HFFc6 (cell line): ENCODE measurements around the gene TOX3. TPM values are rescaled to one million over a fixed set of nuclear protein-coding genes. Genes with fewer than 3 reads are reported as not detected.

Experiments used
- DNase-seq: peaks from one replicate; pipeline ENCODE4 v3.0.0-alpha.2; 2018
- H3K27ac Mint-ChIP-seq: 2 replicates; pipeline ENCODE4 v1.8.0; 2020; ENCODE audit warnings: mild to moderate bottlenecking, mixed read lengths
- H3K27me3 Mint-ChIP-seq: 2 replicates; pipeline ENCODE4 v1.8.0; 2021; ENCODE audit warnings: mild to moderate bottlenecking, moderate library complexity, mixed read lengths; ENCODE audit not compliant: insufficient read depth
- H3K36me3 Mint-ChIP-seq: 2 replicates; pipeline ENCODE4 v1.8.0; 2021; ENCODE audit warnings: low read depth, mixed read lengths
- H3K4me1 Mint-ChIP-seq: 2 replicates; pipeline ENCODE4 v1.8.0; 2020; ENCODE audit warnings: low read depth, mixed read lengths
- H3K4me3 Mint-ChIP-seq: 2 replicates; pipeline ENCODE4 v1.8.0; 2020; ENCODE audit warnings: mild to moderate bottlenecking, moderate library complexity, mixed read lengths
- H3K9me3 Mint-ChIP-seq: 2 replicates; pipeline ENCODE4 v1.8.0; 2020; ENCODE audit warnings: mild to moderate bottlenecking, mixed read lengths
- CTCF ChIP-seq: fragments of 200-600 bp; sonication (generic); IDR thresholded peaks from 2 replicates; pipeline ENCODE4 v1.5.0; 2021; ENCODE audit warnings: antibody characterized with exemption, mild to moderate bottlenecking
- total RNA-seq, 6 experiments: library from RNA; stranded (reverse); fragmentation: NEBNext Ultra II Directional; extraction: Animal tissue kit (Norgen Biotek cat#: 25700); gene quantifications; 2 replicates in 1 of 6; 3 replicates in 5 of 6; pipeline ENCODE4 v1.2.3, GENCODE V29; 2021

Gene TOX3
- total RNA-seq, 6 experiments from 2014 or later: not detected

DNA sequence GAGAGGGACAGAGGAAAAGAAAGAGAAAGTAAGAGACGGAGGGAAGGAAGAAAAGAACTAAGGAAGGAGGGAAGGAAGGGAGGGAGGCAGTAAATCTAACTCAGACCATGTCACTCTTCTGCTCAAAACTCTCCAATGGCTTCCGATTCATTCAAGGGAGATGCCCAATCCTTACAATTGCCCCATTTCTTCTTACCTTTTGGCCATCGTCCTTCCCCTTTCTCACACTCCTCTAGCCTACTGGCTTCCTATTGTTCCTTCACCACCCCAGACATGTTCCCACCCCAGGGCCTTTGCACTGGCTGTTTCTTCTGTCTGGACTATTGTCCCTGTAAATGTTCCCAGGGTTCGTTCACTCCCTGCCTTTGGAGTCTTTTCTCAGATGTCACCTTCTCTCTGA is 72.3 kb downstream of the TOX3 start:
- no peak for DNase-seq
- Mint-ChIP-seq H3K4me1 (no peaks in the 10 kb centered on the region), H3K36me3 (no peaks in the 10 kb centered on the region; the same call in 1 of the 2 replicates), H3K4me3 (no peak overlapping the region), H3K27ac (no peak overlapping the region), H3K9me3 (peaks cover 39% of the 10 kb centered on the region), H3K27me3 (no peaks in the 10 kb centered on the region)
- no peak for TF ChIP-seq CTCF

DNA sequence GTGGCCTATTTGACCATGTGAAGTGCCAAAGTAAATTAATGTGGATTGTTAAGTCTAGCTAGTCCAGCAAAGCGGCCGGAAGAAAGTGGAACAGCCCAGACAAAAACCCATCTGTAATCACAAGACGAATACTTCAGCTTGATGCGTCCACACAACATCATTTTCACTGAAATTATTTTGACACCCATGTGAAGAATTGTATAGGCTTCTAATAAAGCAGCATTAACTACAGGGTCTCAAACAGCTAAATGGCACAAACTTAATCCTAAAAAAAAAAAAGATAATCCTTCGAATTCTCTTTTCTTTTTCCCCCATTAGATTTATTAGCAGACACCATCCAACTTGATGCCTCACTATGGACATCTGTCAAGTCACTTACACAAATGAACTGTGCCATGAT is 73.8 kb downstream of the TOX3 start:
- H3K9me3 Mint-ChIP-seq: peaks cover 30% of the 10 kb centered on the region
- no peaks in the 10 kb centered on the region for H3K4me1 Mint-ChIP-seq
- H3K27me3 Mint-ChIP-seq: no peaks in the 10 kb centered on the region
- no peaks in the 10 kb centered on the region; the same call in 1 of the 2 replicates for H3K36me3 Mint-ChIP-seq
- no peak overlapping the region for H3K4me3 Mint-ChIP-seq
- H3K27ac Mint-ChIP-seq: no peak overlapping the region
- no peak for DNase-seq
- TF ChIP-seq CTCF: no peak

- TF ChIP-seq CTCF: no peak
- no peak overlapping the region for H3K4me3 Mint-ChIP-seq
- peaks cover 30% of the 10 kb centered on the region for H3K9me3 Mint-ChIP-seq
- H3K27me3 Mint-ChIP-seq: no peaks in the 10 kb centered on the region
- DNase-seq: no peak
- no peaks in the 10 kb centered on the region; the same call in 1 of the 2 replicates for H3K36me3 Mint-ChIP-seq
- no peak overlapping the region for H3K27ac Mint-ChIP-seq
- no peaks in the 10 kb centered on the region for H3K4me1 Mint-ChIP-seq
These were observed 75.1 kb downstream of the TOX3 start for GRCh38 chr16:52471650-52472370.

DNA sequence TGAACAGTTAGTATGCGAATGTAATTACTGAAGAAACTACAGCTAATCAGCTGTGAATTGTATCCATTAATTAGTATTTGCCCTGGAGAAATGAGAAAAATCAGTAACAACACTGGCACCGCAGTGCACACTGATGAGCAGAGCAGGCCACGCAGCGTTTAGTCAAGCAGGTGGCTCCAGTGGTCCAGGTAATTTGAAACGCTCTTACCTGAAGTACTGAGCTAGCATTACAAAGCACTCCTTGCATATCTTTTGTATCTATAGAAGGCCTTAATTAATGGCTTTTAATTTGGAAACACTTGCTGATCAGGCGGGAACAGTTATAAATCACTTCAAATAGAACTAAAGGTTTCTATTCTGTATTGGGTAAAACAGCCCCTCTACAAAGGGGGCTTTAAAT is 76.4 kb downstream of the TOX3 start:
- TF ChIP-seq CTCF: no peak
- Mint-ChIP-seq H3K36me3 (no peaks in the 10 kb centered on the region; the same call in 1 of the 2 replicates), H3K27me3 (no peaks in the 10 kb centered on the region), H3K4me3 (no peak overlapping the region), H3K4me1 (no peaks in the 10 kb centered on the region), H3K9me3 (peaks cover 25% of the 10 kb centered on the region), H3K27ac (no peak overlapping the region)
- no peak for DNase-seq

DNA sequence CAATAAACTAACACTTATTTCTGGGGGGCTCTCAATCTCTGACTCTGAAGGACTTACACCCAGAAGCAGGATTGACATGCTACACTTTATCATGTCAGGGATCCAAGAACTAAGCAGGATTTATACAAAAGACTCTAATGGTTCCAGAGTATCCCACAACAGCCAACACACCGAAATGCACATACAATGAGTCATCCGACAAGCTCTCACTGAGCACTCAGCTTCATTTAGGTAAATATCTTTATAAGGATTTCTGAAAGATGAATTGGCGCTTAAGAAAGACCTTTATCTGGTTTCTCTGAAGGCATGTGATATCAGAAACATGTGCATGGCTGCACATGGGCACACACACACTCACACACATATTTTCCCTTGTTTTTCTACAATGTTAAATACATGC is 77.2 kb downstream of the TOX3 start:
- no peaks in the 10 kb centered on the region; the same call in 1 of the 2 replicates for H3K36me3 Mint-ChIP-seq
- no peaks in the 10 kb centered on the region for H3K27me3 Mint-ChIP-seq
- no peak overlapping the region for H3K4me3 Mint-ChIP-seq
- no peak for DNase-seq
- H3K4me1 Mint-ChIP-seq: no peaks in the 10 kb centered on the region
- H3K27ac Mint-ChIP-seq: no peak overlapping the region
- H3K9me3 Mint-ChIP-seq: peaks cover 18% of the 10 kb centered on the region
- no peak for TF ChIP-seq CTCF
